Natural killer cell (primary cell): ENCODE data around the gene SCN1A. TPM values are rescaled to one million over a fixed set of nuclear protein-coding genes. Genes with fewer than 3 reads are reported as not detected.

Experiments used
- ATAC-seq, 3 donors: fragments of 150-1000 bp in 2 of 3; fragments of 200-7000 bp in 1 of 3; cut with Tn5 transposase; 1 replicate in 1 of 3; 2 replicates in 2 of 3; pipeline ENCODE4 v1.10.0; 2021; ENCODE audit warnings: mild to moderate bottlenecking in 2 of 3, moderate library complexity in 2 of 3
- DNase-seq, 2 donors: peaks; one replicate each; pipeline versions ENCODE4 v3.0.0 to v3.0.0-alpha.2; 2013 to 2021; ENCODE audit warnings: mixed read lengths in 1 of 2
- H3K27ac ChIP-seq: one replicate; pipeline ENCODE4 v1.5.1; 2013; ENCODE audit warnings: mild to moderate bottlenecking, low read length
- H3K27me3 ChIP-seq: one replicate; pipeline ENCODE4 v1.6.1; 2013; ENCODE audit warnings: low read length; ENCODE audit not compliant: control insufficient read depth, insufficient read depth
- H3K36me3 ChIP-seq: one replicate; pipeline ENCODE4 v1.6.1; 2013; ENCODE audit warnings: low read length; ENCODE audit not compliant: control insufficient read depth, insufficient read depth
- H3K4me1 ChIP-seq: one replicate; pipeline ENCODE4 v1.6.1; 2013; ENCODE audit warnings: low read length; ENCODE audit not compliant: control insufficient read depth, insufficient read depth
- H3K4me3 ChIP-seq: one replicate; pipeline ENCODE4 v1.5.1; 2013; ENCODE audit warnings: low read length
- H3K9me3 ChIP-seq: one replicate; pipeline ENCODE4 v1.6.1; 2013; ENCODE audit warnings: low read length; ENCODE audit not compliant: control insufficient read depth, insufficient read depth
- H3K27ac Mint-ChIP-seq, 2 donors: one replicate each; pipeline ENCODE4 v1.8.0; 2022; ENCODE audit warnings: mild to moderate bottlenecking in 2 of 2, mixed read lengths in 2 of 2, moderate library complexity in 1 of 2
- H3K27me3 Mint-ChIP-seq, 2 donors: one replicate each; pipeline ENCODE4 v1.8.0; 2022; ENCODE audit warnings: low read depth in 2 of 2, mixed read lengths in 2 of 2
- H3K36me3 Mint-ChIP-seq: one replicate; pipeline ENCODE4 v1.8.0; 2022; ENCODE audit warnings: mixed read lengths
- H3K4me1 Mint-ChIP-seq, 2 donors: one replicate each; pipeline ENCODE4 v1.8.0; 2022; ENCODE audit warnings: mixed read lengths in 2 of 2
- H3K4me3 Mint-ChIP-seq: one replicate; pipeline ENCODE4 v1.8.0; 2022; ENCODE audit warnings: mild to moderate bottlenecking, moderate library complexity, mixed read lengths
- H3K9me3 Mint-ChIP-seq, 2 donors: one replicate each; pipeline ENCODE4 v1.8.0; 2022; ENCODE audit warnings: mixed read lengths in 2 of 2
- CTCF ChIP-seq: fragments of 200-600 bp; IDR thresholded peaks from one replicate; pipeline ENCODE4 v1.8.0; 2022; ENCODE audit warnings: antibody characterized with exemption
- WGBS: methylation state at CpG from one replicate; pipeline ENCODE4 v1.1.7; 2013; ENCODE audit warnings: missing lambda C conversion rate; ENCODE audit not compliant: insufficient coverage; 5-methylcytosine and 5-hydroxymethylcytosine counted together
- intact Hi-C: fragments of 100-400 bp; cut with micrococcal nuclease; formaldehyde crosslinking; loops from one replicate; pipeline ENCODE4 v1.14.2; 2022
- total RNA-seq, 4 donors: library from RNA; stranded (reverse); fragments of 120-200 nt in 1 of 4; gene quantifications; one replicate each; pipeline versions ENCODE4 v1.2.3 to v1.2.4, GENCODE V29; 2013 to 2022

SCN1A gene
- total RNA-seq, 3 donors from 2014 or later (not counting 1 experiment from before 2014, with no cell fraction given) = not detected

GRCh38 chr2:166152064-166152463 lies 24.2 kb upstream of the SCN1A start:
- no peaks in the 10 kb centered on the region for H3K4me1 Mint-ChIP-seq
- H3K4me3 Mint-ChIP-seq = no peak overlapping the region
- no peak overlapping the region for H3K27ac Mint-ChIP-seq
- H3K27me3 Mint-ChIP-seq = no peaks in the 10 kb centered on the region
- H3K36me3 Mint-ChIP-seq = no peaks in the 10 kb centered on the region
- Histone ChIP-seq H3K9me3 (no peaks in the 10 kb centered on the region), H3K27ac (no peak overlapping the region), H3K4me3 (no peak overlapping the region), H3K27me3 (no peaks in the 10 kb centered on the region), H3K36me3 (no peaks in the 10 kb centered on the region), H3K4me1 (no peaks in the 10 kb centered on the region)
- intact Hi-C loops = no loop called here
- peaks cover 0 to 4% of the 10 kb centered on the region in 2 donors for H3K9me3 Mint-ChIP-seq
- DNase-seq (no peak), ATAC-seq (no peak)
- no peak for TF ChIP-seq CTCF

- peaks cover 0 to 2% of the 10 kb centered on the region in 2 donors for H3K9me3 Mint-ChIP-seq
- H3K4me1 Mint-ChIP-seq = no peaks in the 10 kb centered on the region
- 72% methylated on average over 7 of the region's 7 CpGs for WGBS
Measured at GRCh38 chr2:166148500-166149400, 20.9 kb upstream of the SCN1A start.

DNA sequence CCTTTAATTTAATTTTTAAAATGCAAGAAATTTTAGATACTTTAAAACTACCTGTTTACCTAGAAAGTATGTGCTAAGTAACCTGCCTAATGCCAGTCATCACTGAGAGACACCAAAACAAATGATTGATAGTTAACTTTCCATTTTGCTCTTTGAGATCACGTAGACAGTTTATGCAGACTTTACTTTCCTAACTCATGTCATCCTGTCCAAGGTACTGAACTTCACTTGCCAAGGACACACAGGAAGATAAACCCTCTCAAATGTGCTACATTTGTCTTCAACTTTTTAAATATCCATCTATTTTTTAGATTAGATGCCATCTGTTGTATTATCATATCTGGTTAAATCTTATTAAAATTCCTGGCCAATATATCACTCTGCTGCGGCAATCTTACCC lies 20.1 kb upstream of the SCN1A start:
- Histone ChIP-seq H3K27me3 (no peaks in the 10 kb centered on the region), H3K4me1 (no peaks in the 10 kb centered on the region), H3K4me3 (no peak overlapping the region), H3K27ac (no peak overlapping the region), H3K36me3 (no peaks in the 10 kb centered on the region), H3K9me3 (no peaks in the 10 kb centered on the region)
- DNase-seq (no peak), ATAC-seq (no peak)
- TF ChIP-seq CTCF = no peak
- Mint-ChIP-seq H3K4me3 (no peak overlapping the region), H3K27ac (no peak overlapping the region), H3K27me3 (no peaks in the 10 kb centered on the region), H3K4me1 (no peaks in the 10 kb centered on the region), H3K36me3 (no peaks in the 10 kb centered on the region), H3K9me3 (no peaks in the 10 kb centered on the region)
- intact Hi-C loops = no loop called here
- 85% methylated on average over 2 of the region's 2 CpGs for WGBS

More at GRCh38 chr2:166148500-166149400, 20.9 kb upstream of the SCN1A start:
- no peak for TF ChIP-seq CTCF
- intact Hi-C loops = no loop called here
- Histone ChIP-seq H3K27me3 (no peaks in the 10 kb centered on the region), H3K27ac (no peak overlapping the region), H3K4me3 (no peak overlapping the region), H3K9me3 (no peaks in the 10 kb centered on the region), H3K4me1 (no peaks in the 10 kb centered on the region), H3K36me3 (no peaks in the 10 kb centered on the region)
- H3K4me3 Mint-ChIP-seq = no peak overlapping the region
- no peak overlapping the region for H3K27ac Mint-ChIP-seq
- no peak for DNase-seq
- H3K36me3 Mint-ChIP-seq = no peaks in the 10 kb centered on the region
- no peaks in the 10 kb centered on the region for H3K27me3 Mint-ChIP-seq
- no peak for ATAC-seq
